ENCODE data around the gene TMTC2.

Gene TMTC2

GRCh38 chr12:83150465-83151189 lies 463.9 kb downstream of the TMTC2 start:
- no peaks in the 10 kb centered on the region for H3K27me3 ChIP-seq (ENCODE audit: low read depth)
- in situ Hi-C loops (cut with MboI; ENCODE audit: low sequenced_read_pairs) = no loop called here
- H3K9me3 ChIP-seq = no peaks in the 10 kb centered on the region
- H3K4me1 ChIP-seq = no peaks in the 10 kb centered on the region; the same call in 1 of the 2 replicates
- no peaks in the 10 kb centered on the region for H3K36me3 ChIP-seq (replicated peaks)
- no peak for DNase-seq (ENCODE audit: low spot score in 2 of 2)
- H3K4me3 ChIP-seq = no peak overlapping the region

GRCh38 chr12:83153177-83153576 lies 466.5 kb downstream of the TMTC2 start:
- no peak overlapping the region for H3K4me3 ChIP-seq
- H3K9me3 ChIP-seq = no peaks in the 10 kb centered on the region
- in situ Hi-C loops (cut with MboI; ENCODE audit: low sequenced_read_pairs) = no loop called here
- no peaks in the 10 kb centered on the region for H3K27me3 ChIP-seq (ENCODE audit: low read depth)
- H3K4me1 ChIP-seq = no peaks in the 10 kb centered on the region; the same call in 1 of the 2 replicates
- DNase-seq (ENCODE audit: low spot score in 2 of 2) = no peak
- no peaks in the 10 kb centered on the region for H3K36me3 ChIP-seq (replicated peaks)

- Histone ChIP-seq H3K27me3 (ENCODE audit: low read depth) (no peaks in the 10 kb centered on the region), H3K4me3 (no peak overlapping the region), H3K9me3 (no peaks in the 10 kb centered on the region), H3K36me3 (replicated peaks) (no peaks in the 10 kb centered on the region), H3K4me1 (no peaks in the 10 kb centered on the region)
- in situ Hi-C loops (cut with MboI; ENCODE audit: low sequenced_read_pairs) = no loop called here
- no peak for DNase-seq (ENCODE audit: low spot score in 2 of 2)
Observed at GRCh38 chr12:83156815-83157214, 470.1 kb downstream of the TMTC2 start.

- DNase-seq (ENCODE audit: low spot score in 2 of 2) = no peak
- in situ Hi-C loops (cut with MboI; ENCODE audit: low sequenced_read_pairs) = no loop called here
- no peaks in the 10 kb centered on the region for H3K4me1 ChIP-seq
- H3K9me3 ChIP-seq = no peaks in the 10 kb centered on the region
- H3K27me3 ChIP-seq (ENCODE audit: low read depth) = no peaks in the 10 kb centered on the region
- H3K4me3 ChIP-seq = no peak overlapping the region
- no peaks in the 10 kb centered on the region for H3K36me3 ChIP-seq (replicated peaks)
Observed at GRCh38 chr12:83157604-83158003, 470.9 kb downstream of the TMTC2 start.

GRCh38 chr12:83158613-83159207 lies 472.0 kb downstream of the TMTC2 start:
- Histone ChIP-seq H3K36me3 (replicated peaks) (no peaks in the 10 kb centered on the region), H3K27me3 (ENCODE audit: low read depth) (no peaks in the 10 kb centered on the region)
- DNase-seq (ENCODE audit: low spot score in 2 of 2) = no peak

GRCh38 chr12:83161456-83161855 lies 474.8 kb downstream of the TMTC2 start:
- Histone ChIP-seq H3K4me1 (no peaks in the 10 kb centered on the region), H3K27me3 (ENCODE audit: low read depth) (no peaks in the 10 kb centered on the region), H3K36me3 (replicated peaks) (no peaks in the 10 kb centered on the region), H3K4me3 (no peak overlapping the region), H3K9me3 (no peaks in the 10 kb centered on the region)
- in situ Hi-C loops (cut with MboI; ENCODE audit: low sequenced_read_pairs) = no loop called here
- no peak for DNase-seq (ENCODE audit: low spot score in 2 of 2)

More at GRCh38 chr12:83158613-83159207, 472.0 kb downstream of the TMTC2 start:
- in situ Hi-C loops (cut with MboI; ENCODE audit: low sequenced_read_pairs) = no loop called here
- H3K9me3 ChIP-seq = no peaks in the 10 kb centered on the region
- no peaks in the 10 kb centered on the region for H3K4me1 ChIP-seq
- H3K4me3 ChIP-seq = no peak overlapping the region

GRCh38 chr12:83168751-83169150 lies 482.0 kb downstream of the TMTC2 start:
- Histone ChIP-seq H3K9me3 (no peaks in the 10 kb centered on the region), H3K4me3 (no peak overlapping the region), H3K4me1 (peaks cover 4% of the 10 kb centered on the region), H3K36me3 (replicated peaks) (no peaks in the 10 kb centered on the region), H3K27me3 (ENCODE audit: low read depth) (no peaks in the 10 kb centered on the region)
- in situ Hi-C loops (cut with MboI; ENCODE audit: low sequenced_read_pairs) = no loop called here
- DNase-seq (ENCODE audit: low spot score in 2 of 2) = no peak

- no peak for DNase-seq (ENCODE audit: low spot score in 2 of 2)
- H3K4me1 ChIP-seq = peaks cover 4% of the 10 kb centered on the region
- H3K4me3 ChIP-seq = no peak overlapping the region
- no peaks in the 10 kb centered on the region for H3K36me3 ChIP-seq (replicated peaks)
- in situ Hi-C loops (cut with MboI; ENCODE audit: low sequenced_read_pairs) = no loop called here
- H3K9me3 ChIP-seq = no peaks in the 10 kb centered on the region
- no peaks in the 10 kb centered on the region for H3K27me3 ChIP-seq (ENCODE audit: low read depth)
Observed at GRCh38 chr12:83172441-83172840, 485.7 kb downstream of the TMTC2 start.

GRCh38 chr12:83172866-83173649 lies 486.4 kb downstream of the TMTC2 start:
- Histone ChIP-seq H3K4me1 (peaks cover 4% of the 10 kb centered on the region), H3K4me3 (no peak overlapping the region), H3K9me3 (no peaks in the 10 kb centered on the region), H3K27me3 (ENCODE audit: low read depth) (no peaks in the 10 kb centered on the region), H3K36me3 (replicated peaks) (no peaks in the 10 kb centered on the region)
- in situ Hi-C loops (cut with MboI; ENCODE audit: low sequenced_read_pairs) = no loop called here
- no peak for DNase-seq (ENCODE audit: low spot score in 2 of 2)

GRCh38 chr12:83179999-83180398 lies 493.3 kb downstream of the TMTC2 start:
- H3K27me3 ChIP-seq (ENCODE audit: low read depth) = no peaks in the 10 kb centered on the region
- in situ Hi-C loops (cut with MboI; ENCODE audit: low sequenced_read_pairs) = no loop called here

GRCh38 chr12:83181074-83181473 lies 494.4 kb downstream of the TMTC2 start:
- Histone ChIP-seq H3K4me1 (peaks cover 7% of the 10 kb centered on the region), H3K4me3 (no peak overlapping the region), H3K27me3 (ENCODE audit: low read depth) (no peaks in the 10 kb centered on the region), H3K36me3 (replicated peaks) (no peaks in the 10 kb centered on the region), H3K9me3 (no peaks in the 10 kb centered on the region)
- in situ Hi-C loops (cut with MboI; ENCODE audit: low sequenced_read_pairs) = no loop called here
- DNase-seq (ENCODE audit: low spot score in 2 of 2) = no peak

More at GRCh38 chr12:83179999-83180398, 493.3 kb downstream of the TMTC2 start:
- H3K36me3 ChIP-seq (replicated peaks) = no peaks in the 10 kb centered on the region
- peaks cover under 1% of the 10 kb centered on the region for H3K4me1 ChIP-seq
- no peaks in the 10 kb centered on the region for H3K9me3 ChIP-seq
- DNase-seq (ENCODE audit: low spot score in 2 of 2) = no peak
- H3K4me3 ChIP-seq = no peak overlapping the region

GRCh38 chr12:83183132-83183531 lies 496.4 kb downstream of the TMTC2 start:
- no peaks in the 10 kb centered on the region for H3K36me3 ChIP-seq (replicated peaks)
- H3K27me3 ChIP-seq (ENCODE audit: low read depth) = no peaks in the 10 kb centered on the region
- in situ Hi-C loops (cut with MboI; ENCODE audit: low sequenced_read_pairs) = no loop called here
- H3K4me3 ChIP-seq = no peak overlapping the region
- peaks cover 7% of the 10 kb centered on the region for H3K4me1 ChIP-seq
- DNase-seq (ENCODE audit: low spot score in 2 of 2) = no peak
- no peaks in the 10 kb centered on the region for H3K9me3 ChIP-seq

Measured in HAP-1 (cell line).